ENCODE measurements around the gene OR4D9.

DNA sequence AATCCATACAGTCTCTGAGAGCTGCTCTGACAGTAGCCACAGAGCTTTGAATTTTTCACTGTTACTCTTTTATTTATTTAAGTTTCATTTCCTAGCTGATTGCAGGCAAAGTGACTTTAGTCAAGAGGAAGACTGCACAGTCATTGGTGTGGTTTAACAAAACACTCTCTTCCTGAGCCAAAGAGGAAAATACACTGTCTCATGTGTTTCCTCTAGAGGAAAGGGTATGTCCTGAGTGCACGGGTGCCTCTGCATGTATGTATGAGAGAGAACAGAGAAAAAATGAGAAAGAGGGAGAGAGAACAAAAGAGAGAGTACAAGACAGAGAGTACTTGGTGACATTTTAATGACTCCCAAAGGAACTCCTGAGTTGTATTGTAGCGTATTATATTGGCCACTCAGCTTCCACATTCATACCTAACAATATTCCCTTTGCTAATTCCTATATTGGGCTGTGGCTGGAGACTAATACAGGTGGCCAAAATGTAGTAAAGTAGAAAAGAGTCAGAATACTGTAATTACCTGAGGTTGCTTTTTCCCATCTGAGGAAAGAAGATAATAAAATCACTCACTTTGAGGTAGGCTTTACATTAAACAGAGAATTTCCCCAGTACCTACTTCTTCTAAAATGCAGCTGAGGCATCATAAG, at the start of gene OR4D9:
- TF ChIP-seq, protein P1, sequence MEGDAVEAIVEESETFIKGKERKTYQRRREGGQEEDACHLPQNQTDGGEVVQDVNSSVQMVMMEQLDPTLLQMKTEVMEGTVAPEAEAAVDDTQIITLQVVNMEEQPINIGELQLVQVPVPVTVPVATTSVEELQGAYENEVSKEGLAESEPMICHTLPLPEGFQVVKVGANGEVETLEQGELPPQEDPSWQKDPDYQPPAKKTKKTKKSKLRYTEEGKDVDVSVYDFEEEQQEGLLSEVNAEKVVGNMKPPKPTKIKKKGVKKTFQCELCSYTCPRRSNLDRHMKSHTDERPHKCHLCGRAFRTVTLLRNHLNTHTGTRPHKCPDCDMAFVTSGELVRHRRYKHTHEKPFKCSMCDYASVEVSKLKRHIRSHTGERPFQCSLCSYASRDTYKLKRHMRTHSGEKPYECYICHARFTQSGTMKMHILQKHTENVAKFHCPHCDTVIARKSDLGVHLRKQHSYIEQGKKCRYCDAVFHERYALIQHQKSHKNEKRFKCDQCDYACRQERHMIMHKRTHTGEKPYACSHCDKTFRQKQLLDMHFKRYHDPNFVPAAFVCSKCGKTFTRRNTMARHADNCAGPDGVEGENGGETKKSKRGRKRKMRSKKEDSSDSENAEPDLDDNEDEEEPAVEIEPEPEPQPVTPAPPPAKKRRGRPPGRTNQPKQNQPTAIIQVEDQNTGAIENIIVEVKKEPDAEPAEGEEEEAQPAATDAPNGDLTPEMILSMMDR (IDR thresholded peaks at IDR 0.05) = no peak
- TF ChIP-seq ESRRA (CRISPR knock-in tag; IDR thresholded peaks at IDR 0.05; ENCODE audit: borderline replicate concordance) (no peak), SMAD3 (CRISPR knock-in tag; IDR thresholded peaks at IDR 0.05; ENCODE audit: borderline replicate concordance) (no peak), NR3C1 (CRISPR knock-in tag; conservative IDR thresholded peaks at IDR 0.05; ENCODE audit: low read depth) (no peak), CREB1 (CRISPR knock-in tag; IDR thresholded peaks at IDR 0.05) (no peak), CBFB (CRISPR knock-in tag; IDR thresholded peaks at IDR 0.05; ENCODE audit: low read depth) (no peak), FOXJ3 (CRISPR knock-in tag; IDR thresholded peaks at IDR 0.05; ENCODE audit: borderline replicate concordance) (no peak), ETV6 (CRISPR knock-in tag; IDR thresholded peaks at IDR 0.05) (no peak), CREM (CRISPR knock-in tag; IDR thresholded peaks at IDR 0.05) (no peak), OVOL2 (CRISPR knock-in tag; IDR thresholded peaks at IDR 0.05; ENCODE audit: borderline replicate concordance) (no peak)
- TF ChIP-seq, protein P2, sequence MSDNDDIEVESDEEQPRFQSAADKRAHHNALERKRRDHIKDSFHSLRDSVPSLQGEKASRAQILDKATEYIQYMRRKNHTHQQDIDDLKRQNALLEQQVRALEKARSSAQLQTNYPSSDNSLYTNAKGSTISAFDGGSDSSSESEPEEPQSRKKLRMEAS (CRISPR knock-in tag; IDR thresholded peaks at IDR 0.05) = no peak
- TF ChIP-seq, protein P3, sequence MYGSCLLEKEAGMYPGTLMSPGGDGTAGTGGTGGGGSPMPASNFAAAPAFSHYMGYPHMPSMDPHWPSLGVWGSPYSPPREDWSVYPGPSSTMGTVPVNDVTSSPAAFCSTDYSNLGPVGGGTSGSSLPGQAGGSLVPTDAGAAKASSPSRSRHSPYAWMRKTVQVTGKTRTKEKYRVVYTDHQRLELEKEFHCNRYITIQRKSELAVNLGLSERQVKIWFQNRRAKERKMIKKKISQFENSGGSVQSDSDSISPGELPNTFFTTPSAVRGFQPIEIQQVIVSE (CRISPR knock-in tag; IDR thresholded peaks at IDR 0.05; ENCODE audit: borderline replicate concordance) = no peak
- TF ChIP-seq, protein P4, sequence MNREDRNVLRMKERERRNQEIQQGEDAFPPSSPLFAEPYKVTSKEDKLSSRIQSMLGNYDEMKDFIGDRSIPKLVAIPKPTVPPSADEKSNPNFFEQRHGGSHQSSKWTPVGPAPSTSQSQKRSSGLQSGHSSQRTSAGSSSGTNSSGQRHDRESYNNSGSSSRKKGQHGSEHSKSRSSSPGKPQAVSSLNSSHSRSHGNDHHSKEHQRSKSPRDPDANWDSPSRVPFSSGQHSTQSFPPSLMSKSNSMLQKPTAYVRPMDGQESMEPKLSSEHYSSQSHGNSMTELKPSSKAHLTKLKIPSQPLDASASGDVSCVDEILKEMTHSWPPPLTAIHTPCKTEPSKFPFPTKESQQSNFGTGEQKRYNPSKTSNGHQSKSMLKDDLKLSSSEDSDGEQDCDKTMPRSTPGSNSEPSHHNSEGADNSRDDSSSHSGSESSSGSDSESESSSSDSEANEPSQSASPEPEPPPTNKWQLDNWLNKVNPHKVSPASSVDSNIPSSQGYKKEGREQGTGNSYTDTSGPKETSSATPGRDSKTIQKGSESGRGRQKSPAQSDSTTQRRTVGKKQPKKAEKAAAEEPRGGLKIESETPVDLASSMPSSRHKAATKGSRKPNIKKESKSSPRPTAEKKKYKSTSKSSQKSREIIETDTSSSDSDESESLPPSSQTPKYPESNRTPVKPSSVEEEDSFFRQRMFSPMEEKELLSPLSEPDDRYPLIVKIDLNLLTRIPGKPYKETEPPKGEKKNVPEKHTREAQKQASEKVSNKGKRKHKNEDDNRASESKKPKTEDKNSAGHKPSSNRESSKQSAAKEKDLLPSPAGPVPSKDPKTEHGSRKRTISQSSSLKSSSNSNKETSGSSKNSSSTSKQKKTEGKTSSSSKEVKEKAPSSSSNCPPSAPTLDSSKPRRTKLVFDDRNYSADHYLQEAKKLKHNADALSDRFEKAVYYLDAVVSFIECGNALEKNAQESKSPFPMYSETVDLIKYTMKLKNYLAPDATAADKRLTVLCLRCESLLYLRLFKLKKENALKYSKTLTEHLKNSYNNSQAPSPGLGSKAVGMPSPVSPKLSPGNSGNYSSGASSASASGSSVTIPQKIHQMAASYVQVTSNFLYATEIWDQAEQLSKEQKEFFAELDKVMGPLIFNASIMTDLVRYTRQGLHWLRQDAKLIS (CRISPR knock-in tag; IDR thresholded peaks at IDR 0.05; ENCODE audit: borderline replicate concordance) = no peak
